Femur (tissue), 1 donor: ENCODE data around the gene RPS17.
"Not testable (repeated sequence)": the region's sequence is repeated elsewhere in the genome, so short reads cannot be mapped to it uniquely, and the experiment has no call there.

Experiments used
- DNase-seq: peaks from one replicate; pipeline ENCODE4 v3.0.0-alpha.2; 2017

RPS17 gene

DNA sequence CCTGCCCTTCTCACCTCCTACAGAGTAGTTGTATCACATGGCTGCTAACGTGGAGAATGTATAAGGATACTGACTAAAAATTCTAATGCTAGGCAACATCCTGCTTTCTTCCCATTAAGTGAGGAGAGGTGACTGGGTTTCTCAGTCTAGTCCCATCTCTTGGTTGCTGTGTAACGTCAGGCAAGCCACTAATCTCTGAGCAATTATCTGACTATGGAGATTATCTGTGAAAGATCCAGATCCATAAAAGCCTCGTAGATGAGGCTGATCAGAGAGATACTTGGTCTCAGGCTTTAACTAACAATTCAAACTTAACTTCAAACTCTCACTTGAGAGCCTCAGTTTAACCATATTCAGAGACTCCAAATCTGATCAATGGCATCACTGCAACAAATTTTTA is 4.7 kb upstream of the RPS17 start:
- DNase-seq: no peak

DNA sequence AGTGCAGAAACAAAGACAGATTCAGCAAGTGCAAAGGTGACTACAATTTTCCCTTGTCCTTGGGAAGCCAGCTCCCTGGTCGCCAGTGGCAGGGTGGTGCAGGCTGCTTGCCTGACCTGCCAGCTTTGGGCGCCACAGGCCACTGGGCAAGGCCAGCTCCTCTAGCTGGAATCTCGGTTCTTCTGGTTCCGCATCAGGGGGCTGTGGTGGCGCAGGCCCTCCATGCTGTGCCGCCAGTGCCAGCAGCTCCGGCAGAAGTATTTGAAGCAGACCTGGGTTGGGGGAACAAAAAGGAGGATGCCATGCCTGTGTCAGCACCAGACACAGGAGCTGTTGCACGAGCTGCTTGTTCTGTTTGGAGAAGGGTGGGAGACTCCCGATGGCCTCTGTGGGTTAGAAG is 4.2 kb upstream of the RPS17 start:
- no peak for DNase-seq

DNA sequence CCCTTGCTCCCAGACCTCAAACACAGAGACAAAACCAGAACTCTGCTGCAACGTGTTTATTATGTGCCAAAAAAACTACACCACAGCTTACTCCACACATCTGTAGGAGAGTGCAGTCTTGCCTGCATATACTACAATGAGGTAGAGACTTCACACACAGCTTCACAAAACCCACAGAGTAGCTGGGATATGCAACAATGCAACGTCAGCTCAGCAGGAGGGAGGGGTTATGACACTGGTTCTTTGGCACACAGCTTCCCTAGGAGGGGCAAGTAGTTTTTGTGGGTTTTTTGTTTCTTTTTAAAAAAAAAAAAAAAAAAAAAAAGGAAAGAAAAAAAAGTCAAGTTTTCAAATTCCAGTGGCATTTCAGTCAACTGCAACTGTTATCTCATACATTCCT is 2.9 kb upstream of the RPS17 start:
- peak; percentile 49 for DNase-seq

DNA sequence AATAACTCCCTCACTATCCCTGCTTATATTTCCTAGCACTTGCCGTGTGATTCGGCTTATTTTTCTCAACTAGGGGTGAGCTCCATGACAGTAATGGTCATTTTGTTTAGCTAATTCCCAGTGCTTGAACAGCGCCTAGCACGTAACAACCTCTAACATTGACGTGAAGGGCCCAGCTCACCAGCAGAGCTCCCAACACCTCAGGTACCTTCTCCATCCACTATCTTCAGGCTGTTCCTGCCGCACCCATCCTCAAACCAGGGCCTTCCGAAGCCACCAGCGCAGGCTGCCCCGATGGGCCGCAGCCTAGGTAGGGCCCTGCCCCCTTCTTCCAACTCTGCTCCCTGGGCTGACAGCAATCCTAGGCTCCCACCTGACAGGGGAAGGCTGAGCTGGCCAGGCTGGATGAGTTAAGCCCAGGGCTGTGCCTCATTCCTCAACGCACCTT is 751 bp upstream of the RPS17 start:
- no peak for DNase-seq

DNA sequence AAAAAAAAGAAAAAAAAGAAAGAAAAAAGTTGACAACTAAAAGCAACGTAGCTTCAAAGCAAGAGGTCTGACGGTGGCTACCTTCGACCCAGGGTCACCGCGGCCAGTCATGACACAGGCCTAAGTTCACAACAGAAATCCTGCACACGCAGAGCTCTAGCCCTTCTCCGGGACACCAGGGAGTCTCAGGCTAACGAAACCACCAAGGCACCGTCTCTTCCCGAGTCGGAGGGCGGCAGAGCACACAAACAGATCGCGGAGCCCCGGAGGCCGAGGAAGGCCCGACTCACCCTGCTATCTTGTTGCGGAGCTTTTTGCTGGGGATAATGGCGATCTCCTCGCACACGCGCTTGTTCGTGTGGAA is 584 bp downstream of the RPS17 start:
- no peak for DNase-seq

DNA sequence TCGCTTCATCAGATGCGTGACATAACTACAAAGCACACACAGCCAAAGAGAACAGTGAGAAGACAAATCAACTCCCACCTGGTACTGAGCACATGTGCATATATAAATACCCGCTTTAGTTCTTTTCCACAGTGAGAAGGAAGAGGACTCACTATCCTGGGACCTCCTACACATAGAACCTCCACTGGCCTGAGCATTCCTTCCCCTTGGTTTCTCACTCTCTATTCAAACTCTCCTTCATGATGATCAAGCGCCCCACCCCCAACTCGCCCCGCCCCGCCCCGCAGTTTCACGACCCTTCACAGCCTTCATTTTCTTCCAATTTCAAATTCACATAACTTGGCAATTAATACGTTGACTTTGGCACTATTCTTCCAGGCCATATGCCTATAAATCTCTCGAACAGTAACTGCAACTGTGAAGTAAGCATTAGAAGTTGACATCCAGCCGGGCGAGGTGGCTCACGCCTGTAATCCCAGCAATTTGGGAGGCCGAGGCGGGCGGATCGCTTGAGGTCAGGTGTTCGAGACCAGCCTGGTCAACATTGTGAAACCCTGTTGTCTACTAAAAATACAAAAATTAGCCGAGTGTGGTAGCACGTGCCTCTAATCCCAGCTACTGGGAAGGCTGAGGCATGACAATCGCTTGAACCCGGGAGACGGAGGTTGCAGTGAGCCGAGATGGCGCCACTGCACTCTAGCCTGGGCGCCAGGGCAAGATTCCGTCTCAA is 1.1 kb downstream of the RPS17 start:
- DNase-seq: no peak

DNA sequence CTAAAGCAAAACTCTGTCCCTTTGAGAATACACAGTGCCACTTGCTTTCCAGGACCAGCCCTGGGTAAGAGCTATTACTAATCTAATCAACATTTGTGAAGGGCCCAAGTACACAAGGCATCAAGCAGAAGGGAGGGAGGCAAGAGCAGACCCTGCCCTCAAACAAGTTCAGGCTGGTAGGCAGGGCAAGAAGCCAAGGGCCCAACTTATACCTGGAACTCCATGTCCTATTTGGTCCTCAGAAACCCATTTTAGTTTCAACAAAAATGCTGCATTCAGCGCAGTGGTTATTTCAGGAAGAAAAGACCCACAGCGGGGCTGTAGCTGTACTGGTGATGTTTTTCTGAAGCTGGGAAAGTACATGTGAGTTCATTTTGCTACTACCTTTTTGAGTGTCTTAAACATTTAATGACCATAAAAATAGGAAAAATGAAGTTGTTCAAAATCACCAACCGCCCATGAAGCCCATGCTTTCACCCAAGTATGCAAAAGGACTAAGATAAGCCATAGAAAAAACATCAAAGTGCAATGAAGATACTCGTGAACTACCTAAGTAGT is 2.8 kb downstream of the RPS17 start:
- DNase-seq: no peak

DNA sequence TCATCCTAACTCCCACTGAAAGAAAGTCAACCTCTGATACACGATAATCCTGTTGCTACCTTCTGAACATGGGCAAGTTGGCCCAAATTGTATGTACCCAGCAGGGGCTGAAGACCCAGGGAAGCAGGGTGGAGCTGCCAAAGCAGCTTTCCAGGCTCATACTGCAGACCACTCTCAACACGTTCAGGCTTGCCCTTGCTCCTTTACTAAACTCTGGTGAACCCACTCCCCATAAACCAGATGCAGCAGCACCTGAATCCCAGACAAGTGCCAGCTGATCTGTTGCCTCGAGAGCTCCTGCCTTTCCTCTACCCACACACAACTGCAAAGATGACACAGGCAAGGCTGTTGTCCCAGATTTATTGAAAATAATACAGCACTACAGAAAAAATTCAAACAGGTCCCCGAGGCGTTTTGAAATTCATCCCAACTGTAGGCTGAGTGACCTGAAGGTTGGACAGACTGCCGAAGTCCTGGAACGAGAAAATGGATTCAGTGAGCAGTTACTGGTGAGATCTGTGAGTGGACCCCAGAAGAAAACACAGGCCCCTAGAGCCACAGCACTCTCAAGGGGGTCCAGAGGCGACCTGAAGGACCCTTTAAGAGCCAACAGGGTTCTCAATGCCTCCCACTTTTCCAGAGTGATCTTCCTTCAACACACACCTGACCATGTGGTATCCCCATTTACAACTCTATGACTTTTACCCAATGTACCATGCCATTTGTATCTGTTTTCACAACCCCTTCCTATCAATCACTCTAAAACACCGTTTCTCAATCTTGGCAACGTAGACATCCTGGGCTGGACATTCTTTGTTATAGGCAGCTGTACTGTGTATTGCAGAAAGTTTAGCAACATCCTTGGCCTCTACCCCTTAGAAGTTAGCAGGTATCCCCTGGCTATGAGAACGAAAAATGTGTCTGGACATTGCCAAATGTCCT is 3.6 kb downstream of the RPS17 start:
- peak; percentile 1 for DNase-seq

DNA sequence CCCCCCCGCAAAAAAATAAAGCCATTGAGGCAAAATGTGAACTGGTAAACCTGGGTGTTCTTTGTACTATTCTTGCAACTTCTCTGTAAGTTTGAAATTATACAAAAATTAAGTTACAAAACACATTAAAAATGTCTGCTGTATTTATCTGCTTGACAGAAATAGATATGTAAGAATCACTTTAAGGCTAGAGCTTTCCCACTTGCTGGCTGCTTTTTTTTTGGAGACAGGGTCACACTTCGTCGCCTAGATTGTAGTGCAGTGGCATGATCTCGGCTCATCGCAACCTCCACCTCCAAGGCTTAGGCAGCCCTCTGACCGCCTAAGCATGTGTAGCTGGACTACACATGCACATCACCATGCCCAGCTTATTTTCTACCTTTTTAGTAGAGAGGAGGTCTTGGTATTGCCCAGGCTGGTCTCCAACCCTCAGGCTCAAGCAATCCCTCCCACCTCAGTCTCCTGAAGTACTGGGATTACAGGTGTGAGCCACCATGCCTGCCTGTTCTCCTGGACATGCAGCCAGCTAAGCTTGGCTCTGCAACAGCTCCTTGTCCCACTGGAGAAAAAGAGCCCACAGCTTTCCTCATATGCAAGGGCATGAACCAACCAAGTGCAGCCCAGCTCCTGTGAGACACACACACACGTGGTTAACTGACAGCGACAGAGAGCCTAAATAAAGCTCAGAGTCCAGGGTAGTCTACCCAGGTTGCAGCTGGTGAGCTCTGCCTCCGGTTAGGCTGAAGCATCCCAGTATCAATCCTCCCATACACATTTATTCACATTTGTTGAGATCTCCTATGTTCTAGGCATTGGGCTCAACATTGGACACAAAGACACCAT is 4.5 kb downstream of the RPS17 start:
- peak; percentile 8 for DNase-seq

DNA sequence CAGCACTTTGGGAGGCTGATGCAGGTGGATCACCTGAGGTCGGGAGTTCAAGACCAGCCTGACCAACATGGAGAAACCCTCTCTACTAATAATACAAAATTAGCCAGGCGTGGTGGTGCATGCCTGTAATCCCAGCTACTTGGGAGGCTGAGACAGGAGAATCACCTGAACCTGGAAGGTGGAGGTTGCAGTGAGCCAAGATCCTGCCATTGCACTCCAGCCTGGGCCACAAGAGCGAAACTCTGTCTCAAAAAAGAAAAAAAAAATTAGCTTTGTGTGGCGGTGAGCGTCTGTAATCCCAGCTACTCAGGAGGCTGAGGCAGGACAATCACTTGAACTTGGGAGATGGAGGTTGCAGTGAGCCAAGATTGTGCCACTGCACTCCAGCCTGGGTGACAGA is 5.1 kb downstream of the RPS17 start:
- DNase-seq: peak; percentile 1

DNA sequence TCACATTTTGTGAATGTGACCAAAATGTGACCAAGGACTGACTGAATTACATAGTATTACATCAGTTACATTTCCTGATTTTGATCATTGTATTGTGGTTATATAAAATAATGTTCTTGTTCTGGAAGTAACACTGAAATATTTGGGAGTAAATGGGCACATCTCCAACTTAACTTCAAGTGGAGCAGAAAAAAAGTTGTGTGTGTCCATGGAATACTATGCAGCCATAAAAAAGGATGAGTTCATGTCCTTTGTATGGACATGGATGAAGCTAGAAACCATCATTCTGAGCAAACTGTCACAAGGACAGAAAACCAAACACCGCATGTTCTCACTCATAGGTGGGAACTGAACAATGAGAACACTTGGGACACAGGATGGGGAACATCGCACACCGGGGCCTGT is 5.8 kb downstream of the RPS17 start:
- DNase-seq: not testable (repeated sequence)

DNA sequence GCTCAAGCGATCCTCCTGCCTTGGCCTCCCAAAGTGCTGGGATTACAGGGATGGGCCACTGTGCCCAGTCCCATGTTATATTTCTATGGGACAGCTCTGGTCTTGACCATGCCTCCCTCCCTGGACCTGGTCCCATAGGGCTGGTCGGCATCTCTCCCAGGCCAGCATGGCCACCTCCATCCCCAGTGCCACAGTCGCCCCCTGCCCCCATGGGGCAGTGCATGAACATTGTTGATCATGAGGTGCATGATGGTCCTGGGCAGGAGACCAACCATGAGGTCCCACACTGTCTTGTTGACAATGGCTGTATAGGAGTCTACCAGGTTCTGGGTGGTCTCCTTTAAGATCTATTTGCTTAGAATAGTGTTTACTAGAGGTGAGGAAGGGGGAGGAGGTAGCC is 6.5 kb downstream of the RPS17 start:
- DNase-seq: peak; percentile 7

DNA sequence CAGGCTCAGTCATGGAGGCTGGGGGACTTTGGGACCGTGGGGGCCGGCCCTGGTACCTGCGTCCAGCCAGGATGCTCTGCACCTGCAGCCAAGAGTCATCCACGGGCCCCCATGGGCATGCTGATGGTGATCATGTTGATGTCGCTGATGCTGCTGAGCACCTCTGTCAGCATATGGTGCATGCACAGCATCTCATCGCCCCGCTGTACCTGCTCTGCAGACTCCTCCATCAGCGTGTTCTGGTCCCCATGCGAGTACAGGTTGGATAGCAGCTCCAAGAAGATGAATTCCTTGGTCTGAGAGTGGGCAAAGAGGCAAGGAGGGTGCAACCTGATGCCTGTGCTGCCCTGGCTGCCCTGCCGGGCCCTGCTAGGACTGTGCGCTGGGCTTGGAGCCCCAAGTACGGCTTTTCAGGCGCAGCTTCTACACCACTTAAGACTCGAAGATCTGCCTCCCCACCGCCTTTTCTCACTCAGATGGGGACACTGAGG is 7.2 kb downstream of the RPS17 start:
- no peak for DNase-seq

DNA sequence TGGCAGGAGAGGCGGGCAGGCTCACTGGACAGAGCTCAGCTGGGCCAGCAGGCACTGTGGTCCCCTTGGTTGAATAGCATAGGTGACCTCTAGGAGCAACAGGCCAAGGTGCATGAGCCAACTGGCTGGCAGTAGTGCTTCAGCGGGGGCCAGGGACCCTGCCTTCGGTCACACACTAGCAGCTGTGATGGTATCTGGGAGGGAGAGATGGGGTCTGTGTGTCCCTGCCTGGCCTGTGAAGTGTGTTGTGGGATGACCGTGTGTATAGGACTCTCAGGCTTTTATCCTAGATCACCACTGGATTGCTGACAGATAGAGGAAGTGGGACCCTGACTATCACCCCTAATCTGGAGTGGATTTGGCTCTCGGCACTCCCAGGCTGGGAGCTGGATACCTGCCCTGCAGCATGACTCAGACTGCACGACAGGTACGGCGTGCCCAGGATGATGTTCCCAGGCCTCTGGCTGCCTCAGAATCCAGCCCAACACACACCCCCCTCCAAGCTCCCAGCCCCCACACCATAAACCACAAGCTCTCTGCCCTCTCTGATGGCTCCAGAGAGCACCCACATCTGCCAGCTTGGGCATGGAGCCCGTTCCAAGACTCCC is 7.8 kb downstream of the RPS17 start:
- peak; percentile 15 for DNase-seq

DNA sequence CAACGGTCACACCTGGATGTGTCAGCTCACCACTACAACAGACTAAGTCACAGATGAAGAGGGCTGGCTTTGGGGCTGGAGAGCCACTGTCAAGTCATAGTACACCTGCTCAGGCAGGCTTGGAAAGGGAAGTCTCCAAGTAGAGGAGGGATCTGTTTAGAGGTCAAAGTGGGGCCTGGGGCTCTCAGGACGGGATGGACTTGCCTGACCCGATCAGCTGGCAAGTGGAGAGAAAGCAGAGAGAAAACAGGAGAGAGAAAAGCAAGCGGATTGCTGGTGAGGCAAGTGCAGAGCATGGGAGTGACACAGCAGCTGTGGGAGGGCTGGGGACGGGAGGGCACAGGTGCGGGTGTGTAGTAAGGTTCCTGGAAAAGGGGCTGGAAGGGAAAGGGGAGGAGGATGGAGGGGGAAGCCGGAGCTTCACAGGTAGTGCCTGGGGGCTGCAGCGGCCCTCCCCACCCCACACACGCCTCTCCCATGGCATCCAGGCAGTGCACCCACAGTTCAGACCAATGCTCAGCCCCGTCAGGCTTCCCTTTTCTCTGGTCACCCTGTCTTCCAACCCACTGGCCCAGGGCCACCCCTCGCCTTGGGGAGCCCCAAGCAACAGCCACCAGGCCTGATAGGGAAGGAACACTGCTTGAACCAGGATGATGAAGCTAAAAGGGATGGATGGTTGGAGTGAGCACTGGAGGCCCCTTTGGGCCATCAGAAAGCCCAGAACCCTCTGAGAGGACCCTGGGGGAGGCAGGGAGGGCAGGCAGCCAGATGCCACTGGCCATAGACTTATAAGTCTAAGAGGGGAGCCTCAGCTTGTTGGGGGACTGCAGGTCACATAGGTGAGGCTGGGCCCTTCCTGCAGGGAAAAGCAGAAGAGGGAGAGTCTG is 8.5 kb downstream of the RPS17 start:
- DNase-seq: peak; percentile 15

DNA sequence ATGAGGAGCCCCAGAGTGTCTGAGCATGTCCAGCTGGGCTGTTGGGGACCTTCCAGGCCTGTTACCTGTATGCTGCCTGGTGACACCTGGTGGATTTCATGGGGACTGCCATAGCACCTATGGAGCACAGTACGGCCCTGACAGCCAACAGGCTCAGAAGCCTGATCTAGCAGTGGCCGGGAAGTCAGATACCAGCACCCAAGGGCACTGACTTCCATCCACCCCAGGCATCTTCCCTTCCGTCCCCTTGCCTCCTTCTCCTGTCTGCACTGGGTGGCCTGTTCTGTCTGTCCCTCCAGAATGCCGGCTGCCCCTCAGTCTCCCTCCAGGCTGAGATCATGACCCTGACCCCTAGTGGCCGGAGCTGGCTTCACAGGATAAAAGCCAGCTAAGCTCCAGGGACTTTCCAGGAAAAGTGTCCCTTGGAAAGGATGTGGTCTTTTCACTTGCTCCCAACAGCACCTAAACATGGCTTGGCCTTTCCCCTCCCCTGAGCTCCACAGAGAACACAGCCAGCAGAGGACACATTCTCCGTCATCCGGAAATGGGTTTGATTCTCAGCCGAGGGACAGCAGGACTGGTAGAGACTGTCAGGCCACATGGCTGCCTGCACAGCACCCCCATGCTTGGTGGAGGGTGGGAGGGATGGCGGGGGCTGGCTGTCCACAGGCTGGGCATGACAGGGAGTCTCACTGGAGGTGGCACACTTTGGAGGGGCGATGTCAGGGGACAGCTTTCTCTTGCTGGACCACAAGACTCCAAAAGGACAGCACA is 9.5 kb downstream of the RPS17 start:
- peak; percentile 69 for DNase-seq

DNA sequence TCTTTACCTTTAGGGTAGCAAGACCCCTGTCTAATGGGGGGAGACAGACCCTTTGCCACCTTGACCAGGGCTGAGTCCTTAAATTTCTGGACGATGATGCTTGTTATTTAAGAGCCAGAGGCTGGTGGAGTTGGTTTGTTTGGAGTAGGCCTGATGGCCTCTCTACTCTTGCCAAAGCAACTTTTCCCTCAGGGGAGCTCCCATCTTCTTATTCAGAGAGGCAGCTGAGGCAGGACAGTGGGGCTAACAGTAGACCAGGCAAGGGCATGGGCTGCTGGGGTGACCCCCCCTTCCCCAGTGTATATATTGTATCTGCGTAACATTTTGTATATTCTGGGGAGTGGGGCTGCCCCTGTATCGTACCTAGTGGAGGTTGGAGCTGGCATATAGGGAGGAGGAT is 10.3 kb downstream of the RPS17 start:
- peak; percentile 7 for DNase-seq

DNA sequence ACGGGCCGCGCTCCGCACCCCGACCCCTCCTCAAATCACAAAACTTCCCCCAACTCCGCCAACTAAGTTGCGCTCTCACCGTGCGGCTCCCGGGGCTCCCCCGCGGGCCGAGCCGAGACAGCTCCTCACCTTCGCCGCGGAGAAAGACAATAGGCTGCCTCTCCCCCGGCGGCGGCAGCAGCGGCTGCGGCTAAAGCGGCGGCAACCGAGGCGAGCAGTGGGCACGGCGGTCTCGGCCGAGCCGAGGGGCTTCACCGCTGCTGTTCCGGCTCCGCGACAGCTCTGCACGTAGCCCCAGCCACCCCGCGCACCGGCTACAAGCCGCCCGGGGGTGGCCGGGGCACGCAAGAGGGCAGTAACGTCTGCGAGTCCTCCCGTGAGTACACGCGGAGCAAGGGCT is 26.7 kb downstream of the RPS17 start:
- not testable (repeated sequence) for DNase-seq

DNA sequence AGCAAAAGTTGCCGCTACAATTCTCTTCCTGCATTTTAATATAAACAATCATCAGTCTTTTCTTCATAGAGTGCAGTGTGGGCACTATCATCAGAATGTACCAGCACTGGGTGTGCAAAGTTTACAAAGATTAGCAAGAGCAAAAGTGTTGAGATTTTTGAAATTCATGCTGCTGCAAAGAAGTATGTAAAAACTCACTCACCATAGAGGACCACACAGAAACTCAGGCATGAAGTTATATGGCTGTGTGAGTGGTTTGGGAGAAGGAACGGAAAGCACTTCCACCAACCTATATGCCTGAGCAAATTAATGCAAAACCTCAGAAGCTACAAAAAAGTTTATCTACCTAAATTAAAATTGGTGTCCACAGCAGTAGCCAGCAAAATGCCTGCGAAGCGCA is 32.6 kb downstream of the RPS17 start:
- not testable (repeated sequence) for DNase-seq

DNA sequence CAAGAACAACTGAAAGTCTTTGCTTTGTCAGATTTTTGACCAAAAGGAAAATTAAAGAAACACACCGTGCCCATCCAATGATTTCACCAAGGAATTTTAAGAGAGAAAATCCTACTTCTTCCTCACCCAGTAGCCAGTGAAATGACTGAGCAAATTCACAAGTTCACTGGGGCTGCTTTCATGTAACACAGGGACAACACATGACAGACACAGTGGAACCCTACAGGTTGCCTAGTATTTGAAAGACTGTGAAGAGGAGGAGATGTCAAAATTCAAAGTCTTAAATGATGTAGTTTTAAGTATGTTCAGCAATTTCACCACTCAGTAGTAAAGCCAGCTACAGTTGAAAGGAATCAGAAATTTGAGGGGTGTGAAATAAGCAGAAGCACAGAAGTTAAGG is 33.2 kb downstream of the RPS17 start:
- DNase-seq: not testable (repeated sequence)
